Panc1 (cell line): Measurements from ENCODE around the gene TSHZ1. TPM values are rescaled to one million over a fixed set of nuclear protein-coding genes. Genes with fewer than 3 reads are reported as not detected.
A peak's percentile ranks its signal among the peaks of the same experiment; 100 is the strongest.

ENCODE experiments used
- ATAC-seq: fragments of 200-7000 bp; cut with Tn5 transposase; 2 replicates; pipeline ENCODE4 v1.9.1; 2020; ENCODE audit warnings: mild to moderate bottlenecking, moderate library complexity
- BruUV-seq: library from RNA; stranded (reverse); fragments of 400-500 nt; replicated peaks from 2 replicates; lab custom pipeline; 2021; lab: Mats Ljungman, UMichigan
- CTCF ChIA-PET: fragments of 300-600 bp; sonication (Branson Sonifier 250); formaldehyde crosslinking; loops from one replicate; lab custom pipeline; 2022; ENCODE audit warnings: antibody characterized with exemption; lab: Charles Lee
- POLR2A ChIA-PET: fragments of 300-600 bp; sonication (Branson Sonifier 250); formaldehyde crosslinking; loops from one replicate; lab custom pipeline; 2022; ENCODE audit warnings: antibody characterized with exemption; lab: Charles Lee
- DNase-seq: peaks from one replicate; pipeline ENCODE4 v3.0.0-alpha.2; 2010; ENCODE audit warnings: low read depth, low spot score
- H3K27ac ChIP-seq: 2 replicates; pipeline ENCODE4 v1.5.1; 2011; ENCODE audit warnings: mild to moderate bottlenecking, low read length, inconsistent platforms
- H3K27me3 ChIP-seq: fragments of 200-500 bp; sonication (Bioruptor generic); 2 replicates; pipeline ENCODE4 v1.6.0; 2014; ENCODE audit warnings: low read length, inconsistent platforms; ENCODE audit not compliant: control insufficient read depth, insufficient read depth
- H3K36me3 ChIP-seq: fragments of 200-500 bp; sonication (Bioruptor generic); 2 replicates; pipeline ENCODE4 v1.5.1; 2014; ENCODE audit warnings: inconsistent platforms, mild to moderate bottlenecking, low read length, moderate library complexity; ENCODE audit not compliant: control insufficient read depth, insufficient read depth
- H3K4me1 ChIP-seq: 2 replicates; pipeline ENCODE4 v1.5.1; 2011; ENCODE audit warnings: inconsistent platforms, mild to moderate bottlenecking, low read length, moderate library complexity; ENCODE audit not compliant: control insufficient read depth, insufficient read depth
- H3K4me3 ChIP-seq, 2 experiments: 2 replicates each; pipeline ENCODE4 v1.5.1; 2011 to 2012; ENCODE audit warnings: low read depth in 2 of 2, low read length in 2 of 2, mild to moderate bottlenecking in 2 of 2, inconsistent platforms in 1 of 2, moderate library complexity in 1 of 2
- H3K9me3 ChIP-seq: fragments of 200-500 bp; sonication (Bioruptor generic); 2 replicates; pipeline ENCODE4 v1.5.1; 2014; ENCODE audit warnings: low read depth, mild to moderate bottlenecking, inconsistent platforms, low read length, moderate library complexity; ENCODE audit not compliant: control insufficient read depth, insufficient read depth
- POLR2AphosphoS5 ChIP-seq: IDR thresholded peaks from 2 replicates; pipeline ENCODE4 v1.6.1; 2012; ENCODE audit warnings: mild to moderate bottlenecking, low read depth, low read length, moderate library complexity
- SIN3A ChIP-seq: IDR thresholded peaks from 2 replicates; pipeline ENCODE4 v1.6.1; 2012; ENCODE audit warnings: low read depth, mild to moderate bottlenecking, low read length, moderate library complexity, borderline replicate concordance; ENCODE audit not compliant: insufficient read depth
- TCF7L2 ChIP-seq: IDR thresholded peaks from 2 replicates; pipeline ENCODE4 v1.6.1; 2011; ENCODE audit warnings: mild to moderate bottlenecking, low read depth, low read length, inconsistent platforms
- in situ Hi-C: cut with HindIII; loops from 2 replicates; pipeline ENCODE4 v1.10.0; 2016; ENCODE audit warnings: low sequenced_read_pairs, low pct_unique_long_range_greater_than_20kb
- intact Hi-C: fragments of 100-400 bp; cut with micrococcal nuclease; formaldehyde crosslinking; loops from one replicate; pipeline ENCODE4 v1.10.0; 2022; ENCODE audit not compliant: unreplicated experiment
- total RNA-seq: library from RNA; stranded (reverse); gene quantifications from one replicate; pipeline ENCODE4 v1.2.1, GENCODE V29; 2021; ENCODE audit not compliant: unreplicated experiment
- TF ChIP-seq, protein P1 (sequence below), 2 experiments: IDR thresholded peaks; 2 replicates each; pipeline ENCODE4 v1.6.1; 2011 to 2012; ENCODE audit warnings: low read depth in 2 of 2, control low read depth in 1 of 2, low read length in 1 of 2, mild to moderate bottlenecking in 1 of 2, moderate library complexity in 1 of 2; ENCODE audit not compliant: insufficient read depth in 1 of 2
- TF ChIP-seq, protein P2 (sequence below): fragments of 450-650 bp; IDR thresholded peaks from 2 replicates; pipeline ENCODE4 v1.5.1; 2017; ENCODE audit warnings: mild to moderate bottlenecking

The TSHZ1 gene
- total RNA-seq, 1 experiment from 2014 or later = 10.0 TPM

DNA sequence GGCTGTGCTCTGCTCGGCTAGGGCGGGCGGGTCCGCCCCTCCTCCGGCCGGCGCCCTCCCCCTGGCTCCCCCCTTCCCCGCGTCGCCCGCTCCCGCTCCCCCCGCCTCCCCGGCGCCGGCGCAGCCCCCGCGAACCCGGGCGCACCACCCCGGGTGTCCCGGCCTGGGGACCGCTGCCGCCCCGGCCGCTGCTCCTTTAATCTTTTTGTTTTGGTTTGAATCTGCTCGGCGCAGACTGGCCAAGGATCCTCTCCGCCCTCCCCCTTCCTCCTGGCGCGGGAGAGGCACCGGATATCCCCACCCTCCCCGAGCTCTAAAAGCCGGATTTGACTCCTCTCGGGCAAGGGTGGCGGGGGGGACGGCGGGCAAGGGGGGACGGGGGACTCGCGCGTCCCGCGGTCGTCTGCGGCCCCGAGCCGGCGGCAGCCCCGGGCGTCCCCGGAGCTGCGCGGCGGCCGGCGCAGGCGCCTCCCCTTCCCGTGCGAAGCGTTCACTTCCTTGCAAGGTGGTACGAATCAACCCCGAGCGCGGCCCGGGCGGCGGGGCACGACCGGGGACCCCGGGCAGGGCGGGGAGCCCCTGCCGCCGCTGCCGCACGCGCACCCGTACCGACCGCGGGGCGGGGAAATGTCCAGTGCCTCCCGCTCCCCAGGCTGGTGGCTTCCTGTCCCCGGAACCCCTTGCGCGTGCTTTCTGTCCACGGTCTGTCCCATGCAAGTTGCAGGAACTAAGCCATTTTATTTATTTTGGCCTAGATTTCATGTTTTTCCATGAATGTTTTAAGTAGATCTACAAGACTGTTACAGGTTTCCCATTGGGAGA, 1.3 kb upstream of the TSHZ1 start, which contains the start of gene PTGR3:
Gene PTGR3, minus strand, starts transcription at position 11 of the 822 bp plus-strand sequence. CDS start 81 bp downstream, outside the sequence.
- peak; percentile 55 for DNase-seq
- TF ChIP-seq TCF7L2 (peak; percentile 64), SIN3A (peak; percentile 34; the same call in 1 of the 2 replicates), POLR2AphosphoS5 (0 out of 2 replicates have a peak, but pooled peaks have one; percentile 63)
- TF ChIP-seq, protein P1, sequence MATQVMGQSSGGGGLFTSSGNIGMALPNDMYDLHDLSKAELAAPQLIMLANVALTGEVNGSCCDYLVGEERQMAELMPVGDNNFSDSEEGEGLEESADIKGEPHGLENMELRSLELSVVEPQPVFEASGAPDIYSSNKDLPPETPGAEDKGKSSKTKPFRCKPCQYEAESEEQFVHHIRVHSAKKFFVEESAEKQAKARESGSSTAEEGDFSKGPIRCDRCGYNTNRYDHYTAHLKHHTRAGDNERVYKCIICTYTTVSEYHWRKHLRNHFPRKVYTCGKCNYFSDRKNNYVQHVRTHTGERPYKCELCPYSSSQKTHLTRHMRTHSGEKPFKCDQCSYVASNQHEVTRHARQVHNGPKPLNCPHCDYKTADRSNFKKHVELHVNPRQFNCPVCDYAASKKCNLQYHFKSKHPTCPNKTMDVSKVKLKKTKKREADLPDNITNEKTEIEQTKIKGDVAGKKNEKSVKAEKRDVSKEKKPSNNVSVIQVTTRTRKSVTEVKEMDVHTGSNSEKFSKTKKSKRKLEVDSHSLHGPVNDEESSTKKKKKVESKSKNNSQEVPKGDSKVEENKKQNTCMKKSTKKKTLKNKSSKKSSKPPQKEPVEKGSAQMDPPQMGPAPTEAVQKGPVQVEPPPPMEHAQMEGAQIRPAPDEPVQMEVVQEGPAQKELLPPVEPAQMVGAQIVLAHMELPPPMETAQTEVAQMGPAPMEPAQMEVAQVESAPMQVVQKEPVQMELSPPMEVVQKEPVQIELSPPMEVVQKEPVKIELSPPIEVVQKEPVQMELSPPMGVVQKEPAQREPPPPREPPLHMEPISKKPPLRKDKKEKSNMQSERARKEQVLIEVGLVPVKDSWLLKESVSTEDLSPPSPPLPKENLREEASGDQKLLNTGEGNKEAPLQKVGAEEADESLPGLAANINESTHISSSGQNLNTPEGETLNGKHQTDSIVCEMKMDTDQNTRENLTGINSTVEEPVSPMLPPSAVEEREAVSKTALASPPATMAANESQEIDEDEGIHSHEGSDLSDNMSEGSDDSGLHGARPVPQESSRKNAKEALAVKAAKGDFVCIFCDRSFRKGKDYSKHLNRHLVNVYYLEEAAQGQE (IDR thresholded peaks at IDR 0.05; ENCODE audit: insufficient read depth in 1 of 2, low read depth in 2 of 2, low read length in 1 of 2) = no peak
- TF ChIP-seq, protein P2, sequence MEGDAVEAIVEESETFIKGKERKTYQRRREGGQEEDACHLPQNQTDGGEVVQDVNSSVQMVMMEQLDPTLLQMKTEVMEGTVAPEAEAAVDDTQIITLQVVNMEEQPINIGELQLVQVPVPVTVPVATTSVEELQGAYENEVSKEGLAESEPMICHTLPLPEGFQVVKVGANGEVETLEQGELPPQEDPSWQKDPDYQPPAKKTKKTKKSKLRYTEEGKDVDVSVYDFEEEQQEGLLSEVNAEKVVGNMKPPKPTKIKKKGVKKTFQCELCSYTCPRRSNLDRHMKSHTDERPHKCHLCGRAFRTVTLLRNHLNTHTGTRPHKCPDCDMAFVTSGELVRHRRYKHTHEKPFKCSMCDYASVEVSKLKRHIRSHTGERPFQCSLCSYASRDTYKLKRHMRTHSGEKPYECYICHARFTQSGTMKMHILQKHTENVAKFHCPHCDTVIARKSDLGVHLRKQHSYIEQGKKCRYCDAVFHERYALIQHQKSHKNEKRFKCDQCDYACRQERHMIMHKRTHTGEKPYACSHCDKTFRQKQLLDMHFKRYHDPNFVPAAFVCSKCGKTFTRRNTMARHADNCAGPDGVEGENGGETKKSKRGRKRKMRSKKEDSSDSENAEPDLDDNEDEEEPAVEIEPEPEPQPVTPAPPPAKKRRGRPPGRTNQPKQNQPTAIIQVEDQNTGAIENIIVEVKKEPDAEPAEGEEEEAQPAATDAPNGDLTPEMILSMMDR = no peak
- intact Hi-C loops = loop anchor here (2.0 to 5.0 kb wide), 2 partner anchors 312 to 1139 kb away; no protein-coding TSS in a partner anchor
- no peaks in the 10 kb centered on the region for H3K9me3 ChIP-seq
- peak within 1 kb of the TSS; percentile 95 for H3K27ac ChIP-seq
- peak within 1 kb of the TSS; percentile 84 to 89 for H3K4me3 ChIP-seq
- peak; percentile 82 for ATAC-seq
- no peaks in the 10 kb centered on the region for H3K27me3 ChIP-seq
- BruUV-seq = no TSS peak
- ChIA-PET CTCF (interaction anchor here (0.6 kb wide), 1 partner anchor 130 kb away, joined by 4 read pairs; no protein-coding TSS in a partner anchor), POLR2A (interaction anchor here (0.6 kb wide), 1 partner anchor 499 kb away, joined by 9 read pairs; no protein-coding TSS in a partner anchor)
- no peaks in the 10 kb centered on the region for H3K36me3 ChIP-seq
- H3K4me1 ChIP-seq = peaks cover 51% of the 10 kb centered on the region
- in situ Hi-C loops = no loop called here

DNA sequence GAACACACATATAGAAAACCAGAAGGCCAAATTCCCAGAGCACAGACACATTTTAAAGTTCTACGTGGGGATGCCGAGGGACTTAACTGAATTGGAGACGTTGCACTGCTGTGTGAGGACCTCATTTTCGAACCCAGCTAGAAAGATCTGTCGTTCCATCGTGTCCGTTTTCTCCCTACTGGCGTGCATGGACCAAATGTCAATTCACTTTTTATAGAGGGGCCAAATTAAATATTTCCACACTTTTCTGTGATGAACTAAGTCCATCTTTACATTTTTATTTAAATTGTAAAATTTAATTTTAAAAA, 692 bp upstream of the TSHZ1 start:
- Histone ChIP-seq H3K36me3 (no peaks in the 10 kb centered on the region), H3K4me3 (peak overlapping the region; percentile 84 to 89), H3K9me3 (no peaks in the 10 kb centered on the region), H3K4me1 (peaks cover 51% of the 10 kb centered on the region), H3K27ac (peak overlapping the region; percentile 95), H3K27me3 (no peaks in the 10 kb centered on the region)
- ATAC-seq (no peak), DNase-seq (no peak)
- no TSS peak for BruUV-seq
- CTCF ChIA-PET = interaction anchor here (0.6 kb wide), 1 partner anchor 130 kb away, joined by 4 read pairs; no protein-coding TSS in a partner anchor
- POLR2A ChIA-PET = interaction anchor here (0.6 kb wide), 2 partner anchors 358 to 499 kb away, joined by 4 to 9 read pairs; no protein-coding TSS in a partner anchor
- in situ Hi-C loops (no loop called here), intact Hi-C loops (loop anchor here (2.0 to 10.0 kb wide), 3 partner anchors 313 to 1139 kb away; no protein-coding TSS in a partner anchor)
- TF ChIP-seq SIN3A = no peak
- TF ChIP-seq, protein P2 = no peak
- no peak for TF ChIP-seq POLR2AphosphoS5
- TF ChIP-seq, protein P1 (IDR thresholded peaks at IDR 0.05; ENCODE audit: insufficient read depth in 1 of 2, low read depth in 2 of 2, low read length in 1 of 2) = no peak
- TF ChIP-seq TCF7L2 = no peak
